IPS DF 4.7 (cell line): Measurements from ENCODE around the gene SPATA31D1.
"Not testable (repeated sequence)": the region's sequence is repeated elsewhere in the genome, so short reads cannot be mapped to it uniquely, and the experiment has no call there.

Source experiments
- DNase-seq: peaks from one replicate; pipeline ENCODE4 v3.0.0-alpha.2; 2013; ENCODE audit warnings: low spot score; ENCODE audit errors: extremely low read depth

Gene SPATA31D1

GRCh38 chr9:81988472-81988871 lies at the start of gene SPATA31D1:
SPATA31D1 (plus strand) TSS chr9:81988772; CDS start chr9:81988819, 47 bp downstream.
- DNase-seq: not testable (repeated sequence)

DNA sequence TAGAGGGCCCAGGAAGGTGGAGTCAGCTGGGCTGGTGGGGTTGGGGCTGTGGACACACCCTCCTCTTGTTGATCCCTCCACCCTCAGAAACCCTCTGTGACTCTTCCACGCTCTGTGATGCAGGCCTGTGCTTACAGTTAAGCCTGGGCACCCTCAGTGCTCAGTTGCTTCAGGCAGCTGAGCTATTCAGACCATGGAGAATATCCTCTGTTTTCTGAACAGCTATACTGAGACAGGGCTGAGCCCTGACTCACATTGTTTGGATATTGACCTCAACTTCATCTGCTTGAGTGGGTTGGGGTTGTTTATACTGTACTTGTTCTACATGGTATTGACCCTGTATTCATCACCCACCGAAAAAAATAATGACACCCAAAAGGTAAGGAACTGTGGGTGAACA lies 45.2 kb upstream of the SPATA31D1 start, which contains the start of gene SPATA31D3:
Gene SPATA31D3 (plus strand): TSS at position 108 of the 400 bp plus-strand sequence. CDS start 86 bp downstream, at position 194.
- not testable (repeated sequence) for DNase-seq

DNA sequence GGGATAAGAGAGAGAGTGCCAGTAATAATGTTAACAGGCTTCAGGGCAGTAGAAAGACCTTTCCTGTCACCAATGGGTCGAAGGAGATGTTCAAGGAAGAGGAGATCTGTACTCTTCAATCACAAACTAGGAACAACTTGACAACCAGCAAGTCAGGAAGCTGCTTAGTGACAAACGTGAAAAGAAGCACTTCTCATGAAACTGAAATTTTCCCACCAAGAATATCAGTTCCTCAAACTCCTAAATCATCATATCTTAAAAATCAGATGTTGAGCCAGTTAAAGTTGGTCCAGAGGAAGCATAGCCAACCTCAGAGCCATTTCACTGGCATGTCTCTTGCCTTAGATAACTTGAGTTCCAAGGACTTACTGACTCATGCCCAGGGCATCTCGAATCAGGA lies 39.9 kb upstream of the SPATA31D1 start:
- DNase-seq: not testable (repeated sequence)

DNA sequence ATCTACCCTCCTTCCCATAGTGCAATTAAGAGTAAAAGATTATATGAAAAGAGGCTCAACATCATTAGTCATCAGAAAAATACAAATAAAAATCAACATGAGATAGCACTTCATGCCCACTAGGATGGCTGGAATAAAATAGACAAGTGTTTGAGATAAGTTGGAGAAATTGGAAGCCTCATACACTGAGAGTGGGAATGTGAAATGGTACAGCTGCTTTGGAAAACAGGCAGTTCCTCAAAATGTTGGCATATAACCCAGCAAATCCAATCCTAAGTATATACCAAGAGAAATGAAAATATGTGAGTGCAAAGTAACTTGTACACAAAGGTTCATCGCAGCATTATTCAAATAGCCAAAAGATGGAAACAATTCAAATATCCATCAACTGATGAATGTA lies 35.5 kb upstream of the SPATA31D1 start:
- no peak for DNase-seq

DNA sequence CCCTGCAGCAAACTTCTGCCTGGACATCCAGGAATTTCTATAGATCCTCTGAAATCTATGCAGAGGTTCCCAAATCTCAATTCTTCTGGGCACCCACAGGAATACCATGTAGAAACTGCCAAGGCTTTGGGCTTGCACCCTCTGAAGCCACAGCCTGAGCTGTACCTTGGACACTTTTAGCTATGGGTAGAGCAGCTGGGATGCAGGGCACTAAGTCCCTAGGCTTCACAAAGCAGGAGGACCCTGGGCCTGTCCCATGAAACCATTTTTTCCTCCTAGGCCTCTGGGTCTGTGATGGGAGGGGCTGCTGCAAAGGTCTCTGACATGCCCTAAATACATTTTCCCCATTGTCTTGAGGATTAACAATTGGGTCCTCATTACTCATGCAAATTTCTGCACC lies 32.9 kb upstream of the SPATA31D1 start:
- DNase-seq: no peak

DNA sequence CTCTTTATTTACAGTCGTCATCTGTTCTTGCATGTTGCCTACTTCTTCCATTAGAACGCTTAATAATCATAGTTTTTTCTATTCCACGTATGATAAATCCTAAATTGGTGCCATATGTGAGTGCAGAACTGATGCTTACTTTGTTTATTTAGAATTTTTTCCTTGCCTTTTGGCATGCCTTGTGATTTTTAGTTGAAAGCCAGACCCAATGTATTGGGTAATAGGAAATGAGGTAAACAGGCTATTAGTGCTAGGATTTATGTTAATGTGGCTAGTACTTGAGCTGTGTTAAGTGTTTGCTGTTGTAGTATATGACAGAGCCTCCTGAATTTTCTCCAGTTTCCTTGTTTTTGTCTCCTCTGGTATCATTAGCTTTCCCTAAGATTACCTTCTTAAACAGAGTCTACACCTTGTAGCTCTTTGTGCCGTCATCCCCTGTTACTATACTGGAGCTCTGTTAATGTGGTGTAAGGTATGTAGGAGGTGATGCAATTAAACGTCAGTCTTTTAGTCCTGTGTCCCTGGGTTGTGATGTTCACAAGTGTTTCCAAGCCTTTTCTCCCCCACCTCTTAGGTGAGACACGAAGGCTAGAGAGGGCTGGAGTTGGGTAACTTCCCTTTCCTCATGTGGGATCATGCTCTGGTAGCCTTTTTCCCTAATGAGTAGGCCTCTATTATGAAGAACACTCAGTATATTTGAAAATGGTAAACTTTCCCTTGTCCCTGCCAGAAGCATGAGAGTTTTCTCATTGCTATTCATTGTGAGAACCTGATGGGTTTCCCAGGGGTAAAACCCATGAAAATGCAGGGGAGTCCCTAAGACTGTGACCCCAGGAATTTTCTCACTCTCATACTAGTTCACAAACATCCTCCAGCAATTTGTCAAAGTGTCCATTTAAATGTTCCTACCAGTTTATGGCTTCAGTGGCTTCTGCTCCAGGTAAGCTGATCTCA lies 24.1 kb upstream of the SPATA31D1 start:
- DNase-seq: no peak

GRCh38 chr9:81968026-81968425 lies 20.5 kb upstream of the SPATA31D1 start:
- no peak for DNase-seq

DNA sequence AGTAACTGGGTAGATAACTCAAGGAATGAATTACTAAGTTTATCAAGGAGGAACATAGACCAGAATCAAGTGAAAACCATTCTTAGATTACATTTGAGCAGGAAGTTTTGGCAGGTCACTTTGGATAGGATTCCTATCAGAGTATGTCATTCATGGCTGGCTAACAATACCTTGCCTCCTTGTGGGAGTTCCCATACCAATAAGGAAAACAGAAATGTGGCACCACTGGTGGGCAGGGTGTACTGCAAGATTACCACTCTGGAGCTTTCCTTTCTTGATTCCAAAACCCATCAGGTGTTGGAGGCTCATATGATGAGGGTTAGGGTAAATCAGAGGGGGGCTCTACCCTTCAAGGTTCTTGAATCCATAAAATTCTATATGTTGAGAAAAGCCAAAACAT lies 18.6 kb upstream of the SPATA31D1 start:
- no peak for DNase-seq

DNA sequence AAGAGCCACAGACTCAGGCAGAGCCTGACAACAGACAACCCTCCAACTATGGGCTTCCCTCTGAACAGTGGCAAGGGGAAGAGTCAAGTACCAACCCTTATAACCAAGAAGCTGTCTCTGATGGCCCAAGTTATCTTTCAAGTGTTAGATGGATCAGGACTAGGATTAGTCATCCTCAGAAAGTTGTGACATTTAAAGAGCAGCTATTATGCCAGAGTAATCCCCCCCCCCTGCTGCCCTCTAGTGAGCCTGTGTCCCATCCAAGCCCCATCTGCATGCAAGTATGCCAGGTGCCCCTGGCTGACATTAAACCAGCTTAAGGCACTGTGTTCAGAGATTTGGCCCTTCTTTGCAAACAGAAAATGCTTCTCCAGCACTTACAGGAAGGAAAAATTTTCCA lies 16.8 kb upstream of the SPATA31D1 start:
- DNase-seq: no peak

DNA sequence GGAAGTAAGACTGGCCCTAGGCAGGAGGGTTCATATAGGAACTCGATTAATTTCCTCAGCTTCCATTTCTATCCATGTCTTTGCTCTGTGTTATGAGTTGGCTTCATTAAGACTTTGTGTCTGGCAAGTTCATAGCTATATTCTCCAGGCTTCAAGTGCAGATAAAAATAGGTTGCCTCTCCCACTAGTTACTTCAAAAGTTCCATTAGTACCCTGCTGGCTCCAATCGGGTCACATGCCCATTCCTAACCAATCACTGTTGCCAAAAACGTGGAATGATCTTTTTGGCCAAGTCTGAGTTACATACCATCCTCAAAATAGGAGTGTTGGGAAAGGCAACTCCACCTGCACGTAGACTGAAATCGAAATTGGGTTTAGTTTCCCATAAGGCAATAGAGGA lies 13.8 kb upstream of the SPATA31D1 start:
- no peak for DNase-seq

GRCh38 chr9:81976351-81976750 lies 12.2 kb upstream of the SPATA31D1 start:
- no peak for DNase-seq

GRCh38 chr9:81979196-81979595 lies 9.4 kb upstream of the SPATA31D1 start:
- no peak for DNase-seq

- DNase-seq: no peak
These were observed 8.0 kb upstream of the SPATA31D1 start for GRCh38 chr9:81980568-81980967.

GRCh38 chr9:81981883-81982282 lies 6.7 kb upstream of the SPATA31D1 start:
- no peak for DNase-seq

DNA sequence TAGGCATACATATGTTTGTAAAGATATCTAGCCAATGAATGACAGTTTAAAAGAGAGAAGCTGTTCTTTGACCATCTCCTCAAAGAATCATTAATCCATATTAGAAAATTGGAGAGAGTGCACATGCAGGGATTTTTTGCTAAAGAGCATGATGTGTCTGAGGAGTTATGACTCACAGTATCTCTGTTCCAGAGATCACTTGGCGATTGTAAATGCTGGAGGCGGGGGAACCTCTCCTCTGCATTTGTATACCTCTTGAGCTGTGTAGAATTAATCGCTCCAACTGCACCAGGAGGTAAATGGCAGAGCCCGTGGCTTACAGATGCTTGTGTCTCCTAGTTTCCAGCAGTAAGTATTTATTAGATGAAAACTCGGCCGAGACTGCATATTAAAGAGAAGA lies 3.6 kb upstream of the SPATA31D1 start:
- DNase-seq: no peak

GRCh38 chr9:81986051-81986450 lies 2.5 kb upstream of the SPATA31D1 start:
- DNase-seq: no peak

- DNase-seq: no peak
These were observed 1.1 kb downstream of the SPATA31D1 start for GRCh38 chr9:81989700-81990099.

- DNase-seq: no peak
These were observed 5.1 kb downstream of the SPATA31D1 start for GRCh38 chr9:81993656-81994055.

GRCh38 chr9:81999806-82000205 lies 11.2 kb downstream of the SPATA31D1 start:
- no peak for DNase-seq

DNA sequence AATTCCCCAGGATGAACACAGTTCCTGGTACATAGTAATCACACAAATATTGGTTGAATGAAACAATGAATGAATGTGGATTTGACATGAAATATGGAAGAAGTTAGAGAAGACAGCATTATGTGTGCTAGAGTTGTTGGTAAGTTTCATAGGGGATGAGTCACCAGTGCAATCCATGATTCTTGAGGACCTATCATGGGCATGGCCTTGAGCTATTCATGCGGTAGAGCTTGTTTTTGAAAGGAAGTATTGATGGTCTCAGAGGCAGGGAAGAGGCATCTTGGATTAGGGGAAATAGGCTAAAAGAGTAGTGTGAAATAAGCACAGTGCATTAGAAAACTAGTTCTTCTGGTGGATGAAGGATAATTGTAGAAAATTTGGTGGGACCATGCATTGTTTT lies 22.1 kb downstream of the SPATA31D1 start:
- DNase-seq: no peak

GRCh38 chr9:82011133-82011532 lies 22.6 kb downstream of the SPATA31D1 start:
- DNase-seq: no peak

DNA sequence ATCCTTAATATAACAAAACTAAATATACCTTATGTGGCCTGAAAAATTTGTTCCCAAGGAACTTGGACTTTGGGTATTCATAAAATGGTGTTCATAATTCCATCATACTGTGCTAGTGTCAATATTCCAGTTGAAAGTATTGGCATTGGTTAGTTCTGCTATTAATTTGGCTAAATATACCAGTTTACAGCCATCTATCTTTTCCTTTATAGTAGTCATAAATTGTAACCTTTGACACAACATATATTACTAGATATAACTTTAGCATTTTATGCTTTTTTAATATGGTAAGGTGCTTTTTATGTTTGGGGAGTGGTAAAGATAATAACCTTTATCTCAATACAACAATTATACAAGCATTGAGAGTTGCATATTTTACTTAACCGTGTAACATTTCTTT lies 23.7 kb downstream of the SPATA31D1 start:
- no peak for DNase-seq

- no peak for DNase-seq
These were observed 31.8 kb downstream of the SPATA31D1 start for GRCh38 chr9:82020331-82020730.
